ENCODE data around the gene SERPINI1. TPM values are rescaled to one million over a fixed set of nuclear protein-coding genes. Genes with fewer than 3 reads are reported as not detected.

SERPINI1 gene
- total and polyA plus RNA-seq, 9 of the 15 experiments (the other 6 are each of a cell fraction or from before 2014, with no cell fraction given) = 1.6 to 9.9 (median 3.5) TPM

GRCh38 chr3:167733961-167734497, 1.5 kb upstream of the SERPINI1 start (continued):
- TF ChIP-seq, protein P1, sequence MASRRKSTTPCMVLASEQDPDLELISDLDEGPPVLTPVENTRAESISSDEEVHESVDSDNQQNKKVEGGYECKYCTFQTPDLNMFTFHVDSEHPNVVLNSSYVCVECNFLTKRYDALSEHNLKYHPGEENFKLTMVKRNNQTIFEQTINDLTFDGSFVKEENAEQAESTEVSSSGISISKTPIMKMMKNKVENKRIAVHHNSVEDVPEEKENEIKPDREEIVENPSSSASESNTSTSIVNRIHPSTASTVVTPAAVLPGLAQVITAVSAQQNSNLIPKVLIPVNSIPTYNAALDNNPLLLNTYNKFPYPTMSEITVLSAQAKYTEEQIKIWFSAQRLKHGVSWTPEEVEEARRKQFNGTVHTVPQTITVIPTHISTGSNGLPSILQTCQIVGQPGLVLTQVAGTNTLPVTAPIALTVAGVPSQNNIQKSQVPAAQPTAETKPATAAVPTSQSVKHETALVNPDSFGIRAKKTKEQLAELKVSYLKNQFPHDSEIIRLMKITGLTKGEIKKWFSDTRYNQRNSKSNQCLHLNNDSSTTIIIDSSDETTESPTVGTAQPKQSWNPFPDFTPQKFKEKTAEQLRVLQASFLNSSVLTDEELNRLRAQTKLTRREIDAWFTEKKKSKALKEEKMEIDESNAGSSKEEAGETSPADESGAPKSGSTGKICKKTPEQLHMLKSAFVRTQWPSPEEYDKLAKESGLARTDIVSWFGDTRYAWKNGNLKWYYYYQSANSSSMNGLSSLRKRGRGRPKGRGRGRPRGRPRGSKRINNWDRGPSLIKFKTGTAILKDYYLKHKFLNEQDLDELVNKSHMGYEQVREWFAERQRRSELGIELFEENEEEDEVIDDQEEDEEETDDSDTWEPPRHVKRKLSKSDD (conservative IDR thresholded peaks at IDR 0.05; ENCODE audit: low read length) = no peak
- TF ChIP-seq, protein P2, sequence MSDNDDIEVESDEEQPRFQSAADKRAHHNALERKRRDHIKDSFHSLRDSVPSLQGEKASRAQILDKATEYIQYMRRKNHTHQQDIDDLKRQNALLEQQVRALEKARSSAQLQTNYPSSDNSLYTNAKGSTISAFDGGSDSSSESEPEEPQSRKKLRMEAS (CRISPR knock-in tag; IDR thresholded peaks at IDR 0.05) = no peak
- TF ChIP-seq KLF16 (IDR thresholded peaks at IDR 0.05) (no peak), SUPT5H (IDR thresholded peaks at IDR 0.05) (0 out of 2 replicates have a peak, but pooled peaks have one; percentile 76), ATF2 (CRISPR knock-in tag; IDR thresholded peaks at IDR 0.05) (no peak), CTCFL (IDR thresholded peaks at IDR 0.05; ENCODE audit: borderline replicate concordance, insufficient read depth, low read depth, low read length, poor library complexity, severe bottlenecking) (no peak), ARID4B (CRISPR knock-in tag; IDR thresholded peaks at IDR 0.05) (no peak), ZNF778 (CRISPR knock-in tag; IDR thresholded peaks at IDR 0.05) (no peak), CCNT2 (IDR thresholded peaks at IDR 0.05; ENCODE audit: borderline replicate concordance, extremely low read depth, insufficient read length, low read depth, low read length) (no peak), BRF1 (IDR thresholded peaks at IDR 0.05; ENCODE audit: borderline replicate concordance, extremely low read depth, insufficient read length) (no peak), ZNF184 (CRISPR knock-in tag; IDR thresholded peaks at IDR 0.05) (no peak), NFE2 (IDR thresholded peaks at IDR 0.05; ENCODE audit: low read depth) (0 out of 2 replicates have a peak, but pooled peaks have one; percentile 24)
- TF ChIP-seq, protein P3, sequence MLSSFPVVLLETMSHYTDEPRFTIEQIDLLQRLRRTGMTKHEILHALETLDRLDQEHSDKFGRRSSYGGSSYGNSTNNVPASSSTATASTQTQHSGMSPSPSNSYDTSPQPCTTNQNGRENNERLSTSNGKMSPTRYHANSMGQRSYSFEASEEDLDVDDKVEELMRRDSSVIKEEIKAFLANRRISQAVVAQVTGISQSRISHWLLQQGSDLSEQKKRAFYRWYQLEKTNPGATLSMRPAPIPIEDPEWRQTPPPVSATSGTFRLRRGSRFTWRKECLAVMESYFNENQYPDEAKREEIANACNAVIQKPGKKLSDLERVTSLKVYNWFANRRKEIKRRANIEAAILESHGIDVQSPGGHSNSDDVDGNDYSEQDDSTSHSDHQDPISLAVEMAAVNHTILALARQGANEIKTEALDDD (IDR thresholded peaks at IDR 0.05) = no peak

Measured in K562 (cell line).